Keratinocyte (primary cell): ENCODE measurements around the gene ZFYVE28.

ENCODE experiments used
- EZH2 ChIP-seq: IDR thresholded peaks from one replicate; pipeline ENCODE4 v1.6.1; 2012; ENCODE audit warnings: inconsistent platforms, mild to moderate bottlenecking, low read length, moderate library complexity
- TF ChIP-seq, protein P1 (sequence below), 3 experiments: IDR thresholded peaks in 1 of 3; conservative IDR thresholded peaks in 1 of 3; optimal IDR thresholded peaks in 1 of 3; 2 replicates in 2 of 3; 3 replicates in 1 of 3; pipeline versions ENCODE3 to v1.5.1; 2011; ENCODE audit warnings: low read length in 3 of 3, mild to moderate bottlenecking in 3 of 3, moderate library complexity in 2 of 3, control low read depth in 1 of 3, inconsistent platforms in 1 of 3; ENCODE audit not compliant: insufficient read depth in 2 of 3; ENCODE audit errors: extremely low read depth in 1 of 3

DNA sequence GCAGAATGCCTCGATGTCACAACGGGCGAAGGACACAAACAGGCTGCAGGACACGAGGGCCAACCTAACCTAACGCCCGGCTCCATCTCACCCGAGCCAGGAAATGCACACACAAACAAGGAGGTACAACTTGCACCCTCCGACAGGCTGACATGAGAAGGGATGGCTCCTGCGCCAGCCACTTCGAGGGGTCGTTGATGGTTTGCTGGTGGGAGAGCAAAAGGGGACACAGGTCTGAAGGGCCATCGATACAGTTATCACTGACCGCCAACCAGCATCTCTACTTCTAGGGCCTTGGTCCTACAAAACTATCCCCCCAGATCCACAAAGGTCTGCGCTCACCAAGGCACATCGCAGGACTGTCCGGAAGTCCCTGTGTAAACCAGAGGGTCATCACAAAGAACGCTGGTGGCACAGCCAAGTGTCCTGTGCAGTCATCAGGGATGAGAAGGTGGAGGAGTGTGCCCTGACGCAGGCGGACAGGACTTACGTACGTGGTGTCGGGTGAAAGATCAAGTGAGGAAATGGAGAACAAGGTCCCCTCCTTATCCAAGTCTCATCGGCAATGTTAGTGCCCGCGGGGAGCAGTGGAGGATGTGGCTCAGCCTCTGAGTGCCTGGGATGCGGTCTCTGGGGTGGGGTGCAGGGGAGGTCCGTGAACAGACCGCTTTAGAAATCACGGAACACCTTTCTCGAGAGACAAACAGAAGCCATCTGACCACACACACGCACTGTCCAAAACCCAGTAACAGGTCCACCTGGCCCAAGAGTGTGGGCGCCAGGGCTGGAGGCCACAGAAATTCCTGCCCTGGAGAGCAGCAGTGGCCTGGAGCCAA, 163.6 kb downstream of the ZFYVE28 start:
- TF ChIP-seq, protein P1, sequence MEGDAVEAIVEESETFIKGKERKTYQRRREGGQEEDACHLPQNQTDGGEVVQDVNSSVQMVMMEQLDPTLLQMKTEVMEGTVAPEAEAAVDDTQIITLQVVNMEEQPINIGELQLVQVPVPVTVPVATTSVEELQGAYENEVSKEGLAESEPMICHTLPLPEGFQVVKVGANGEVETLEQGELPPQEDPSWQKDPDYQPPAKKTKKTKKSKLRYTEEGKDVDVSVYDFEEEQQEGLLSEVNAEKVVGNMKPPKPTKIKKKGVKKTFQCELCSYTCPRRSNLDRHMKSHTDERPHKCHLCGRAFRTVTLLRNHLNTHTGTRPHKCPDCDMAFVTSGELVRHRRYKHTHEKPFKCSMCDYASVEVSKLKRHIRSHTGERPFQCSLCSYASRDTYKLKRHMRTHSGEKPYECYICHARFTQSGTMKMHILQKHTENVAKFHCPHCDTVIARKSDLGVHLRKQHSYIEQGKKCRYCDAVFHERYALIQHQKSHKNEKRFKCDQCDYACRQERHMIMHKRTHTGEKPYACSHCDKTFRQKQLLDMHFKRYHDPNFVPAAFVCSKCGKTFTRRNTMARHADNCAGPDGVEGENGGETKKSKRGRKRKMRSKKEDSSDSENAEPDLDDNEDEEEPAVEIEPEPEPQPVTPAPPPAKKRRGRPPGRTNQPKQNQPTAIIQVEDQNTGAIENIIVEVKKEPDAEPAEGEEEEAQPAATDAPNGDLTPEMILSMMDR (optimal IDR thresholded peaks at IDR 0.05 in 1 of 3, IDR thresholded peaks at IDR 0.05 in 1 of 3, conservative IDR thresholded peaks at IDR 0.05 in 1 of 3; ENCODE audit: extremely low read depth in 1 of 3, insufficient read depth in 2 of 3, low read length in 3 of 3): no peak
- TF ChIP-seq EZH2: no peak
